Natural killer cell (primary cell): ENCODE data around the gene PTPN14. TPM values are rescaled to one million over a fixed set of nuclear protein-coding genes. Genes with fewer than 3 reads are reported as not detected.

Experiments used
- ATAC-seq, 3 donors: fragments of 150-1000 bp in 2 of 3; fragments of 200-7000 bp in 1 of 3; cut with Tn5 transposase; 1 replicate in 1 of 3; 2 replicates in 2 of 3; pipeline ENCODE4 v1.10.0; 2021; ENCODE audit warnings: mild to moderate bottlenecking in 2 of 3, moderate library complexity in 2 of 3
- DNase-seq, 2 donors: peaks; one replicate each; pipeline versions ENCODE4 v3.0.0 to v3.0.0-alpha.2; 2013 to 2021; ENCODE audit warnings: mixed read lengths in 1 of 2
- H3K27ac ChIP-seq: one replicate; pipeline ENCODE4 v1.5.1; 2013; ENCODE audit warnings: mild to moderate bottlenecking, low read length
- H3K27me3 ChIP-seq: one replicate; pipeline ENCODE4 v1.6.1; 2013; ENCODE audit warnings: low read length; ENCODE audit not compliant: control insufficient read depth, insufficient read depth
- H3K36me3 ChIP-seq: one replicate; pipeline ENCODE4 v1.6.1; 2013; ENCODE audit warnings: low read length; ENCODE audit not compliant: control insufficient read depth, insufficient read depth
- H3K4me1 ChIP-seq: one replicate; pipeline ENCODE4 v1.6.1; 2013; ENCODE audit warnings: low read length; ENCODE audit not compliant: control insufficient read depth, insufficient read depth
- H3K4me3 ChIP-seq: one replicate; pipeline ENCODE4 v1.5.1; 2013; ENCODE audit warnings: low read length
- H3K9me3 ChIP-seq: one replicate; pipeline ENCODE4 v1.6.1; 2013; ENCODE audit warnings: low read length; ENCODE audit not compliant: control insufficient read depth, insufficient read depth
- H3K27ac Mint-ChIP-seq, 2 donors: one replicate each; pipeline ENCODE4 v1.8.0; 2022; ENCODE audit warnings: mild to moderate bottlenecking in 2 of 2, mixed read lengths in 2 of 2, moderate library complexity in 1 of 2
- H3K27me3 Mint-ChIP-seq, 2 donors: one replicate each; pipeline ENCODE4 v1.8.0; 2022; ENCODE audit warnings: low read depth in 2 of 2, mixed read lengths in 2 of 2
- H3K36me3 Mint-ChIP-seq: one replicate; pipeline ENCODE4 v1.8.0; 2022; ENCODE audit warnings: mixed read lengths
- H3K4me1 Mint-ChIP-seq, 2 donors: one replicate each; pipeline ENCODE4 v1.8.0; 2022; ENCODE audit warnings: mixed read lengths in 2 of 2
- H3K4me3 Mint-ChIP-seq: one replicate; pipeline ENCODE4 v1.8.0; 2022; ENCODE audit warnings: mild to moderate bottlenecking, moderate library complexity, mixed read lengths
- H3K9me3 Mint-ChIP-seq, 2 donors: one replicate each; pipeline ENCODE4 v1.8.0; 2022; ENCODE audit warnings: mixed read lengths in 2 of 2
- CTCF ChIP-seq: fragments of 200-600 bp; IDR thresholded peaks from one replicate; pipeline ENCODE4 v1.8.0; 2022; ENCODE audit warnings: antibody characterized with exemption
- WGBS: methylation state at CpG from one replicate; pipeline ENCODE4 v1.1.7; 2013; ENCODE audit warnings: missing lambda C conversion rate; ENCODE audit not compliant: insufficient coverage; 5-methylcytosine and 5-hydroxymethylcytosine counted together
- intact Hi-C: fragments of 100-400 bp; cut with micrococcal nuclease; formaldehyde crosslinking; loops from one replicate; pipeline ENCODE4 v1.14.2; 2022
- total RNA-seq, 4 donors: library from RNA; stranded (reverse); fragments of 120-200 nt in 1 of 4; gene quantifications; one replicate each; pipeline versions ENCODE4 v1.2.3 to v1.2.4, GENCODE V29; 2013 to 2022

Gene PTPN14
- total RNA-seq, 3 donors from 2014 or later (not counting 1 experiment from before 2014, with no cell fraction given), result 0.02 TPM; not detected in 2

- no peak overlapping the region for H3K27ac ChIP-seq
- ATAC-seq, result no peak
- H3K36me3 ChIP-seq, result peaks cover 7% of the 10 kb centered on the region
- H3K9me3 ChIP-seq, result no peaks in the 10 kb centered on the region
- intact Hi-C loops, result loop anchor here (2.0 to 10.0 kb wide), 5 partner anchors 112 to 1211 kb away; no protein-coding TSS in a partner anchor
- H3K9me3 Mint-ChIP-seq, result no peaks in the 10 kb centered on the region
- WGBS, result 97% methylated on average over 5 of the region's 6 CpGs
- H3K4me1 ChIP-seq, result no peaks in the 10 kb centered on the region
- DNase-seq, result peak; percentile 17 to 53
- no peaks in the 10 kb centered on the region for H3K27me3 Mint-ChIP-seq
- H3K27ac Mint-ChIP-seq, result no peak overlapping the region
- H3K4me1 Mint-ChIP-seq, result peaks cover 0 to 4% of the 10 kb centered on the region in 2 donors
- peaks cover 11% of the 10 kb centered on the region for H3K36me3 Mint-ChIP-seq
- H3K4me3 Mint-ChIP-seq, result no peak overlapping the region
- H3K4me3 ChIP-seq, result no peak overlapping the region
- peak; percentile 70 for TF ChIP-seq CTCF
- H3K27me3 ChIP-seq, result no peaks in the 10 kb centered on the region
Measured at GRCh38 chr1:214332946-214333798, 218.2 kb downstream of the PTPN14 start.

GRCh38 chr1:214331827-214332423, 219.5 kb downstream of the PTPN14 start:
- Mint-ChIP-seq H3K4me1 (peaks cover 0 to 4% of the 10 kb centered on the region in 2 donors), H3K27ac (no peak overlapping the region), H3K4me3 (no peak overlapping the region), H3K36me3 (peaks cover 2% of the 10 kb centered on the region), H3K9me3 (no peaks in the 10 kb centered on the region), H3K27me3 (no peaks in the 10 kb centered on the region)
- no peaks in the 10 kb centered on the region for H3K27me3 ChIP-seq
- H3K36me3 ChIP-seq, result peaks cover 4% of the 10 kb centered on the region
- TF ChIP-seq CTCF, result peak; percentile 85
- ATAC-seq, result peak in 2 of 3 donors; percentile 55 to 57
- intact Hi-C loops, result loop anchor here (2.0 to 10.0 kb wide), 5 partner anchors 113 to 1210 kb away; no protein-coding TSS in a partner anchor
- no peaks in the 10 kb centered on the region for H3K4me1 ChIP-seq
- H3K27ac ChIP-seq, result no peak overlapping the region
- no peaks in the 10 kb centered on the region for H3K9me3 ChIP-seq
- peak; percentile 31 to 71 for DNase-seq
- no peak overlapping the region for H3K4me3 ChIP-seq
- 76% methylated on average over 8 of the region's 9 CpGs for WGBS

GRCh38 chr1:214331180-214331579, 220.2 kb downstream of the PTPN14 start:
- TF ChIP-seq CTCF, result no peak
- H3K9me3 Mint-ChIP-seq, result no peaks in the 10 kb centered on the region

More at GRCh38 chr1:214331180-214331579, 220.2 kb downstream of the PTPN14 start:
- H3K36me3 ChIP-seq, result peaks cover 4% of the 10 kb centered on the region
- no peaks in the 10 kb centered on the region for H3K4me1 ChIP-seq
- intact Hi-C loops, result loop anchor here (5.0 to 10.0 kb wide), 3 partner anchors 114 to 1209 kb away; no protein-coding TSS in a partner anchor
- H3K4me3 ChIP-seq, result no peak overlapping the region
- DNase-seq, result no peak
- H3K4me3 Mint-ChIP-seq, result no peak overlapping the region
- no peaks in the 10 kb centered on the region for H3K27me3 ChIP-seq
- 93% methylated on average over 1 of the region's 1 CpG for WGBS
- H3K27me3 Mint-ChIP-seq, result no peaks in the 10 kb centered on the region
- ATAC-seq, result no peak
- H3K27ac Mint-ChIP-seq, result no peak overlapping the region
- no peaks in the 10 kb centered on the region for H3K9me3 ChIP-seq
- H3K4me1 Mint-ChIP-seq, result peaks cover 0 to 4% of the 10 kb centered on the region in 2 donors
- no peak overlapping the region for H3K27ac ChIP-seq
- no peaks in the 10 kb centered on the region for H3K36me3 Mint-ChIP-seq
